K562 (cell line): ENCODE data around the gene HSPA1B. TPM values are rescaled to one million over a fixed set of nuclear protein-coding genes. Genes with fewer than 3 reads are reported as not detected.

Source experiments
- ATAC-seq: fragments of 200-7000 bp; cut with Tn5 transposase; 3 replicates; pipeline ENCODE4 v1.9.1; 2020; ENCODE audit warnings: moderate library complexity
- BruUV-seq: library from RNA; stranded (reverse); fragments of 400-500 nt; replicated peaks from 2 replicates; lab custom pipeline; 2021; lab: Mats Ljungman, UMichigan
- CTCF ChIA-PET: fragments of 300-600 bp; formaldehyde crosslinking; extraction: SDS; loops from one replicate; lab custom pipeline; 2021; ENCODE audit warnings: low intra/inter-chr PET ratio; lab: Yijun Ruan, JAX
- POLR2A ChIA-PET: fragments of 300-600, 350-650 bp; sonication (Branson Sonifier 250); formaldehyde crosslinking; extraction: SDS; loops from one replicate; lab custom pipeline; 2021; ENCODE audit warnings: antibody characterized with exemption, inconsistent platforms; lab: Yijun Ruan, JAX
- DNase-seq, 4 experiments: peaks; one replicate each; pipeline versions ENCODE4 v3.0.0 to v3.0.0-alpha.2; 2011 to 2018; ENCODE audit warnings: low spot score in 3 of 4, mixed read lengths in 3 of 4; ENCODE audit errors: extremely low read depth in 1 of 4
- FAIRE-seq: peaks from 2 replicates; lab custom pipeline; 2011; peaks lifted over from hg19 to GRCh38; lab: Jason Lieb, UNC
- H2AFZ ChIP-seq: 2 replicates; pipeline ENCODE4 v1.6.0; 2011; ENCODE audit warnings: low read depth, low read length, control low read depth, inconsistent platforms
- H3K27ac ChIP-seq: fragments of 200-600 bp; 3 replicates; pipeline ENCODE4 v1.8.0; 2011; ENCODE audit warnings: low read depth, mild to moderate bottlenecking, control low read depth, inconsistent platforms, low read length, moderate library complexity, mixed read lengths; ENCODE audit errors: extremely low read depth
- H3K27me3 ChIP-seq, 2 experiments: fragments of 300-600 bp in 1 of 2; 2 replicates in 1 of 2; 3 replicates in 1 of 2; pipeline versions ENCODE4 v1.6.0 to v1.8.0; 2011; ENCODE audit warnings: inconsistent platforms in 2 of 2, low read length in 2 of 2, mild to moderate bottlenecking in 1 of 2, mixed read lengths in 1 of 2, moderate library complexity in 1 of 2; ENCODE audit not compliant: control insufficient read depth in 2 of 2, insufficient read depth in 2 of 2
- H3K36me3 ChIP-seq: fragments of 300-600 bp; 3 replicates; pipeline ENCODE4 v1.8.0; 2011; ENCODE audit warnings: mild to moderate bottlenecking, low read length, inconsistent platforms; ENCODE audit not compliant: control insufficient read depth, insufficient read depth
- H3K4me1 ChIP-seq, 2 experiments: fragments of 200-600 bp in 1 of 2; replicated peaks in 1 of 2; 2 replicates in 1 of 2; 3 replicates in 1 of 2; pipeline versions ENCODE4 v1.5.1 to v1.8.0; 2011; ENCODE audit warnings: inconsistent platforms in 2 of 2, low read length in 2 of 2, mild to moderate bottlenecking in 1 of 2, mixed read lengths in 1 of 2, moderate library complexity in 1 of 2; ENCODE audit not compliant: control insufficient read depth in 2 of 2, insufficient read depth in 2 of 2
- H3K4me2 ChIP-seq: 2 replicates; pipeline ENCODE4 v1.6.1; 2011; ENCODE audit warnings: low read length, control low read depth, inconsistent platforms, mixed read lengths; ENCODE audit not compliant: insufficient read depth
- H3K4me3 ChIP-seq: fragments of 200-600 bp; sonication (generic), shearing (Covaris generic); 2 replicates; pipeline ENCODE4 v1.5.1; 2016; ENCODE audit warnings: control low read depth, inconsistent platforms
- H3K79me2 ChIP-seq: fragments of 200-600 bp; 3 replicates; pipeline ENCODE4 v1.8.0; 2011; ENCODE audit warnings: low read length, inconsistent platforms; ENCODE audit not compliant: control insufficient read depth, insufficient read depth
- H3K9ac ChIP-seq, 2 experiments: 2 replicates each; pipeline versions ENCODE4 v1.6.0 to v1.6.1; 2011; ENCODE audit warnings: low read depth in 2 of 2, low read length in 2 of 2, control low read depth in 1 of 2, inconsistent platforms in 1 of 2, mild to moderate bottlenecking in 1 of 2, mixed read lengths in 1 of 2; ENCODE audit not compliant: insufficient read depth in 1 of 2
- H3K9me1 ChIP-seq: one replicate; pipeline ENCODE4 v1.6.0; 2011; ENCODE audit warnings: inconsistent platforms, mild to moderate bottlenecking, low read length, moderate library complexity; ENCODE audit not compliant: control insufficient read depth, insufficient read depth
- H3K9me3 ChIP-seq: replicated peaks from 2 replicates; pipeline ENCODE4 v1.5.1; 2011; ENCODE audit warnings: low read depth, low read length, inconsistent platforms; ENCODE audit not compliant: control insufficient read depth, insufficient read depth
- H4K20me1 ChIP-seq: replicated peaks from 2 replicates; pipeline ENCODE4 v1.6.1; 2011; ENCODE audit warnings: low read length, inconsistent platforms, mixed read lengths; ENCODE audit not compliant: control insufficient read depth, insufficient read depth
- C11orf30 ChIP-seq: fragments of 450-650 bp; IDR thresholded peaks from 2 replicates; pipeline ENCODE4 v1.6.1; 2016; ENCODE audit warnings: low read depth, mild to moderate bottlenecking
- CSDE1 ChIP-seq, 2 experiments: fragments of 450-650 bp; IDR thresholded peaks; 2 replicates each; pipeline ENCODE4 v1.6.1; 2016; ENCODE audit warnings: mild to moderate bottlenecking in 1 of 2
- ESRRA ChIP-seq: fragments of 450-650 bp; IDR thresholded peaks from 2 replicates; pipeline ENCODE4 v1.6.1; 2014; ENCODE audit warnings: low read depth, mild to moderate bottlenecking, moderate library complexity, borderline replicate concordance
- JUNB ChIP-seq: fragments of 450-650 bp; formaldehyde crosslinking; conservative IDR thresholded peaks from 2 replicates; pipeline ENCODE4 v1.4.0; 2020; ENCODE audit warnings: mild to moderate bottlenecking
- MEF2D ChIP-seq: conservative IDR thresholded peaks from 2 replicates; pipeline ENCODE4 v1.6.1; 2016; ENCODE audit warnings: low read depth, missing genetic modification characterization, missing compliant biosample characterization
- NFXL1 ChIP-seq: fragments of 450-650 bp; formaldehyde crosslinking; IDR thresholded peaks from 2 replicates; pipeline ENCODE4 v1.4.0; 2021; ENCODE audit warnings: mild to moderate bottlenecking
- NR2C2 ChIP-seq, 2 experiments: fragments of 200-800 bp in 1 of 2; sonication (Bioruptor generic) in 1 of 2; sonication (generic) in 1 of 2; formaldehyde crosslinking in 1 of 2; IDR thresholded peaks; 2 replicates each; pipeline versions ENCODE4 v1.6.1 to v1.8.0; 2016 to 2022; ENCODE audit warnings: mild to moderate bottlenecking in 1 of 2, missing compliant biosample characterization in 1 of 2, missing genetic modification characterization in 1 of 2, missing genetic modification reagents in 1 of 2
- OTX1 ChIP-seq: fragments of 450-650 bp; formaldehyde crosslinking; IDR thresholded peaks from 2 replicates; pipeline ENCODE4 v1.4.0; 2022; ENCODE audit warnings: mild to moderate bottlenecking
- TAF1 ChIP-seq: IDR thresholded peaks from 2 replicates; pipeline ENCODE4 v1.6.1; 2011; ENCODE audit warnings: mild to moderate bottlenecking, low read length, moderate library complexity; ENCODE audit not compliant: insufficient read depth, control insufficient read depth, severe bottlenecking; ENCODE audit errors: extremely low read depth
- ZHX1 ChIP-seq: fragments of 150-350 bp; conservative IDR thresholded peaks from 2 replicates; pipeline ENCODE4 v1.6.1; 2014; ENCODE audit warnings: low read length
- ZNF589 ChIP-seq: fragments of 200-800 bp; sonication (Bioruptor generic); IDR thresholded peaks from 2 replicates; pipeline ENCODE4 v1.6.1; 2016; ENCODE audit warnings: low read depth, missing genetic modification characterization, missing compliant biosample characterization
- WGBS: fragments of 100-300 bp; shearing (Covaris generic); methylation state at CpG from one replicate; pipeline ENCODE4 v1.1.6; 2016; ENCODE audit warnings: low coverage, mixed read lengths; ENCODE audit not compliant: insufficient coverage; ENCODE audit errors: missing lambda C conversion rate; 5-methylcytosine and 5-hydroxymethylcytosine counted together
- in situ Hi-C: fragments of 300-500 bp; cut with MboI; formaldehyde crosslinking; loops from 4 replicates; pipeline ENCODE4 v1.15.0; 2018; ENCODE audit warnings: inconsistent platforms, mixed read lengths
- intact Hi-C: fragments of 100-400 bp; cut with micrococcal nuclease; formaldehyde crosslinking; loops from 2 replicates; pipeline ENCODE4 v1.14.2; 2022
- polyA plus RNA-seq, 8 experiments: library from polyadenylated mRNA; depleted of rRNA in 4 of 8; stranded (reverse) in 5 of 8; unstranded in 3 of 8; fragments of >200 nt; fragmentation: Nextera tagmentation in 2 of 8; fragmentation: Illumina TruSeq in 1 of 8; extraction: Ambion mirVana in 2 of 8; extraction: Trizol in 1 of 8; gene quantifications; 2 replicates each; pipeline versions ENCODE4 v1.2.1 to v1.2.3, GENCODE V29; 2011 to 2014; ENCODE audit warnings: inconsistent platforms in 1 of 8, missing spikeins in 1 of 8
- total RNA-seq, 7 experiments: library from RNA; depleted of rRNA in 6 of 7; stranded (reverse); fragments of >200 nt in 6 of 7; fragmentation: Illumina TruSeq in 2 of 7; extraction: Trizol in 2 of 7; gene quantifications; 2 replicates each; pipeline versions ENCODE4 v1.2.1 to v1.2.3, GENCODE V29; 2011 to 2021; ENCODE audit warnings: low replicate concordance in 1 of 7
- TF ChIP-seq, protein P1 (sequence below): sonication (generic); formaldehyde crosslinking; IDR thresholded peaks from 2 replicates; pipeline ENCODE4 v1.8.1; 2023; ENCODE audit warnings: mild to moderate bottlenecking, missing genetic modification reagents
- TF ChIP-seq, protein P2 (sequence below): sonication (generic); formaldehyde crosslinking; IDR thresholded peaks from 2 replicates; pipeline ENCODE4 v1.9.0; 2022; ENCODE audit warnings: mild to moderate bottlenecking, missing genetic modification reagents

HSPA1B gene
- total and polyA plus RNA-seq, 9 of the 15 experiments (the other 6 are each of a cell fraction or from before 2014, with no cell fraction given): 0.27 to 227 (median 51.2) TPM

DNA sequence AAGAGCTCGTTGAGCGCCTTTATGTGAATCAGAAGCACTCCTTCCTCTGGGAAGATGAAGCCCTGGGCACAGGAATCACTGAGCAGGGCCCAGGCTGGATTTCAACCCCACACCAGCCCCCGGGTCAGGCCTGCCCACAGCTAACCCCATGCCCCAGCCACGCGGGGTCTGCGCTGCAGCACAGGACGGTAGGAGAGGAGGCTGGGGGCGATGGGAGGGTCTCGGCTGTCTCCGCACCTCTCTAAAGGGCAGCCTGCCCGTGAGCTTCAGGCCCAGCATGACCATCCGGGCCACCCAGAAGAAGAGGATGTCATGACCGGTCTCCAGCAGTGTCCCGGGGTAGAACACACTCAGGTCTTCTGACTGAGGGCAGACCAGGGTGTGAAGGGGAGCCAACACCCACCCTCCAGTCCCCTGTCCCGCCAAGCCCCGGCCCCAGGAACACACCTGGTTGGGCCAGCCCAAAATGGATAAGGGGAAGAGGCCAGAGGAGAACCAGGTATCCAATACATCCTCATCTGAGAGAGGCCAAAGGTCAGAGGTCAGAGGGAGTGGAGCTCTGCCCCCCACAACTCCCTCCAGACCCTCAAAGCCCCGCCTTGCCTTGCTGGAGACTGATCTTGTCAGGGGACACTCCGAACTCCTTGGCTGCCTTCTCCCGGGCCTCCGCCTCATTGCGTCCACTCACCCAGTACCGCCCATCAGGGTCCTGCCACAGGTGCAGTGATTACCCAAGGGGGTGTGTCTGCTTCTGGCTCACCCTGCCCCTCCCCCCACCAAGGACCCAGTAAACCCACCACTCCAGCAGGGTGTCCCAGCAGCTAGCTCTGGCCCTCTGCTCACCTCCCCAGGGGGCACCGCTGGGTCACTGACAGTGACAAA is 46.1 kb upstream of the HSPA1B start (continued):
- TF ChIP-seq, protein P1, sequence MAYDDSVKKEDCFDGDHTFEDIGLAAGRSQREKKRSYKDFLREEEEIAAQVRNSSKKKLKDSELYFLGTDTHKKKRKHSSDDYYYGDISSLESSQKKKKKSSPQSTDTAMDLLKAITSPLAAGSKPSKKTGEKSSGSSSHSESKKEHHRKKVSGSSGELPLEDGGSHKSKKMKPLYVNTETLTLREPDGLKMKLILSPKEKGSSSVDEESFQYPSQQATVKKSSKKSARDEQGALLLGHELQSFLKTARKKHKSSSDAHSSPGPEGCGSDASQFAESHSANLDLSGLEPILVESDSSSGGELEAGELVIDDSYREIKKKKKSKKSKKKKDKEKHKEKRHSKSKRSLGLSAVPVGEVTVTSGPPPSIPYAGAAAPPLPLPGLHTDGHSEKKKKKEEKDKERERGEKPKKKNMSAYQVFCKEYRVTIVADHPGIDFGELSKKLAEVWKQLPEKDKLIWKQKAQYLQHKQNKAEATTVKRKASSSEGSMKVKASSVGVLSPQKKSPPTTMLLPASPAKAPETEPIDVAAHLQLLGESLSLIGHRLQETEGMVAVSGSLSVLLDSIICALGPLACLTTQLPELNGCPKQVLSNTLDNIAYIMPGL (CRISPR knock-in tag): no peak
- TF ChIP-seq NR2C2 (CRISPR knock-in tag; IDR thresholded peaks at IDR 0.05) (peak; percentile 88), NR2C2 (tag; IDR thresholded peaks at IDR 0.05) (peak; percentile 89)

DNA sequence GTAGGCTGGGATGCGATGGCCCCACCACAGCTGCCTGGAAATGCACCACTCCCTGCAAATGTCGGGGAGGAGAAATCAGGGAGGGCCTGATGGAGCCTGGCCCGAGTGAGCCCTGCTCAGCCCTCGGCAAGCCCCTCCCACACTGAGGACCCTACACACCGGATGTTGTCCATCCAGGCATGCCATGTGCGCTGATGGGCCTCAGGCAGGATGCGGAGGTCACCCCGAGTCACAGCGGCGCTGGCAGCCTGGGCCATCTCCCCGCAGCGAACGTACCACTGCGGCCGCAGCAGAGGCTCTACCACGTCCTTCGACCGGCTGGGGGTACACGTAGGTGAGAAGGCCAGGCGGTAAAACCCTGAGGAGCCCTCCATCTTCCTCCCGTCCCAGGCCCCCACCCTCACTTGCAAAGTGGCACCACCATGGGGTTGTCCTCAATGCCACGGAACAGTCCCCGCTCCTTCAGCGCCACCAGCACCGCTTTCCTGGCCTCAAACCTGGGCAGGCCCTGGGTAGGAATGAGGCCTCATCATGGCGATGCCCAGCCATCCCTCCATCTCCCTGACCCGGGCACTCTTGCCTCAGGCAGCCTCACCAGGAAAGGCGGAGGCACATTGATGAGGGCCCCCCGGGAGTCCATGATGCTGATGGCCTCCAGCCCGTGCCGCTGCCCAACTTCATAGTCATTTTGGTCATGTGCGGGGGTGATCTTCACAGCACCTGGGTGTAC is 45.2 kb upstream of the HSPA1B start:
- ChIA-PET POLR2A (interaction anchor here (0.9 to 5.5 kb wide), 3 partner anchors 8 to 48 kb away, joined by 3 to 47 read pairs (median 3); no protein-coding TSS in a partner anchor), CTCF (no interaction called here)
- Histone ChIP-seq H3K9me1 (no peaks in the 10 kb centered on the region), H3K27ac (no peak overlapping the region), H3K9ac (peak overlapping the region in 1 of 2 experiments; percentile 40; a peak in 1 of 4 replicates), H3K36me3 (peaks cover 98% of the 10 kb centered on the region; the same call in 2 of the 3 replicates), H3K4me1 (peaks cover 12 to 50% of the 10 kb centered on the region in 2 experiments), H3K4me2 (no peak overlapping the region), H3K27me3 (no peaks in the 10 kb centered on the region), H3K4me3 (no peak overlapping the region), H3K9me3 (no peaks in the 10 kb centered on the region), H2AFZ (no peak overlapping the region), H3K79me2 (no peaks in the 10 kb centered on the region), H4K20me1 (no peaks in the 10 kb centered on the region)
- DNase-seq: no peak
- TSS peak; percentile 35 for BruUV-seq
- no peak for ATAC-seq
- in situ Hi-C loops (no loop called here), intact Hi-C loops (no loop called here)
- 94% methylated on average over 32 of the region's 32 CpGs for WGBS
- no peak for FAIRE-seq
- TF ChIP-seq C11orf30: no peak
- no peak for TF ChIP-seq JUNB (CRISPR knock-in tag)
- no peak for TF ChIP-seq NFXL1 (CRISPR knock-in tag)
- TF ChIP-seq ESRRA: no peak
- TF ChIP-seq ZNF589 (CRISPR knock-in tag): no peak
- no peak for TF ChIP-seq TAF1
- TF ChIP-seq, protein P2, sequence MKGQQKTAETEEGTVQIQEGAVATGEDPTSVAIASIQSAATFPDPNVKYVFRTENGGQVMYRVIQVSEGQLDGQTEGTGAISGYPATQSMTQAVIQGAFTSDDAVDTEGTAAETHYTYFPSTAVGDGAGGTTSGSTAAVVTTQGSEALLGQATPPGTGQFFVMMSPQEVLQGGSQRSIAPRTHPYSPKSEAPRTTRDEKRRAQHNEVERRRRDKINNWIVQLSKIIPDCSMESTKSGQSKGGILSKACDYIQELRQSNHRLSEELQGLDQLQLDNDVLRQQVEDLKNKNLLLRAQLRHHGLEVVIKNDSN (CRISPR knock-in tag): peak; percentile 32; the same call in 1 of the 2 replicates
- no peak for TF ChIP-seq ZHX1
- no peak for TF ChIP-seq CSDE1 (IDR thresholded peaks at IDR 0.05)
- TF ChIP-seq OTX1: no peak
- TF ChIP-seq MEF2D (tag): no peak
